ENCODE data around the gene COG7.

Gene COG7

DNA sequence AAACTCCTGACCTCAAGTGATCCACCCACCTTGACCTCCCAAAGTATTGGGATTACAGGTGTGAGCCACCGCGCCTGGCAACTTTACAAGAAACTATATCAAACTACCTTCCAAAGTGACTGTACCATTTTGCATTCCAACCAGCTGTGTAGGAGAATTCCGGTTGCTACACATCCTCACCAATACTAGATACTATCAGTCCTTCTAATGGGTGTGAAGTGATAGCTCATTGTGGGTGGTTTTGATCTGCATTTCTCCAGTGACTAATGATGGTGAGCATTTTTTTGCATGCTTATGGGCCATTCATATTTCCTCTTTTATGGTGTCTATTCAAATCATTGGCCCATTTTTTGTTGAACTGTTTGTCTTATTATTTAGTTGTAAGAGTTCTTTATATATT, 113.2 kb downstream of the COG7 start:
- Histone ChIP-seq H3K27ac (ENCODE audit: low read depth, low read length) (no peak overlapping the region), H3K9ac (ENCODE audit: low read depth, low read length) (no peak overlapping the region), H3K4me3 (ENCODE audit: low read length) (no peak overlapping the region), H3K9me3 (ENCODE audit: insufficient read depth, low read depth, low read length) (no peaks in the 10 kb centered on the region), H3K4me1 (ENCODE audit: insufficient read depth, low read length) (peaks cover 12% of the 10 kb centered on the region; the same call in 1 of the 2 replicates), H3K36me3 (ENCODE audit: insufficient read depth, low read length) (no peaks in the 10 kb centered on the region), H3K27me3 (ENCODE audit: insufficient read depth, low read length) (no peaks in the 10 kb centered on the region)
- 94% methylated on average over 2 of the region's 3 CpGs for WGBS

Data from HUES64 (cell line).